Measurements from ENCODE around the gene PGA4.
"Not testable (repeated sequence)": the region's sequence is repeated elsewhere in the genome, so short reads cannot be mapped to it uniquely, and the experiment has no call there.

PGA4 gene

DNA sequence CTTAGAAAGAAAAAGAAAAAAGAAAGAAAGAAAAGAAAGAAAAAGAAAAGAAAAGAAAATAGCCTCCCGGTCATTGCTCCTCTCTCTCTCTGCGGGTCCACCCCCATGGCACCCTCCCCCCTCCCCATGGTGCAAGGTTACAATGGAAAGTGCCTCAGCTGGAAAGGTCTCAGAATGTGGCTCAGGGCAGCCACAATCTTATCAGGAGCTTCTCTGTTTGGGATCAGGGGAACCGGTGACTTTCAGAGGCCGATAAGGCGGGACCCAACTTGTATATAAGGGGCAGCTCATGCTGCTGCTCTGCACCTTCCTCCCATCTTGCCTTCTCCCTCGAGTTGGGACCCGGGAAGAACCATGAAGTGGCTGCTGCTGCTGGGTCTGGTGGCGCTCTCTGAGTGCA lies at the start of gene PGA4:
Gene PGA4, plus strand, starts transcription at position 301 of the 400 bp plus-strand sequence. Its CDS starts 54 bp downstream, at position 355.
- FAIRE-seq = not testable (repeated sequence)

DNA sequence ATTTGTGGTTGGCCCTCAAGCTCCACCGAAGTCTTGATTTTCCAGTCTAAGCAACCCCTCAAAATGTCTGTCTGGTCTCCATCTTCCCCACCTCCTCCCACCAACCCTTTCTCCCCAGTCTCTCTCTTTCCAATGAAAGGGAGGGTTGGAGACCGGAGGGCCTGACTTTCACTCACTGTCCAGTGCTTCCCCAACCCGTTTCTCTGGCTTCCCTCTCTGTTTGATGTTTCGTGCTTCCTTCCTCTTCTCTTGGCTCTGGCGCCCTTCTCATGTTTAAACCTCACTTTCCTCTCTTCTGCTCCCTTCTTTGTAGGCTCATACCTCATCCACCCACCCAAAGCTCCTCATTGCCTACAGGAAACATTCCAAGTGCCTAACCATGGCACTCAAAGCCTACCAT lies 49.8 kb upstream of the PGA4 start:
- no peak for FAIRE-seq

DNA sequence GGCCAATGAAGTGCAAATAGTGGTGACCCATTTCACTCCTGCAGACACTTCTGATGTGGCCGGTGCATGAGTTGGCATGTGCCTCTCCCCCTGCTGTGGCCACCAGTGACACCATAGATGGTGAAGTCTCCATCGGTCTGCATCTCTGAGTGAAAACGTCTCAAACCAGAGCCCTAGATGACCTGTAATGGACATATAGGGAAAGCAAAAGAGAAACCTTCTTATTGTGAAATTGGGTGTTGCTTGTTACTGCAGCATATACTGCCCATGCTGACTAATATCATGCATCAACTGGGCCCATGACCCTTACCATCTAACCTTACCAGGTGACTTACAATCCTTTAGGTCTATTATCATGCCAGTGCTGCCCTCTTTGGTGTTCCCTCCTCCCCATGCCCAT lies 49.3 kb upstream of the PGA4 start:
- FAIRE-seq = no peak

DNA sequence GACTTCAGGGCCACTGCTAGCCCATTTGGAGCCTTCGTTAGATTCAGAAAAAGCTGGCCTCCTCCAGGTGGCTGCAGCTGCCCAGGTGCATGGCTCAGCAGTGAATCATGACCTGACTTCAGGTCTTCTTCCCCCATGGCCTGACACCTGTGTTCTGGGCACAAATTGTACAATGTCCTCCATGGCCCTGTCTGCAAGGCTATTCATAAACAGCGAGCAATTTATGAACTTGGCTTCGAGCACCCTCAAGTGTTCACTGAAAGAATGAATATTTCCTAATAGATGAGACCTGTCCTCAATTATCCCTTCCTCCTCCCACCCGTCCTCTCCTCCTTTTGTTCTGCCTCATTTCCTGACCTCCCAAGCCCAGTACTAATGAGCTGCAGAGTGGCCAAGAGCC lies 48.7 kb upstream of the PGA4 start:
- no peak for FAIRE-seq

- no peak for FAIRE-seq
These were observed 47.9 kb upstream of the PGA4 start for GRCh38 chr11:61174273-61174672.

GRCh38 chr11:61174949-61175348 lies 47.2 kb upstream of the PGA4 start:
- FAIRE-seq = no peak

- FAIRE-seq = no peak
These were observed 45.7 kb upstream of the PGA4 start for GRCh38 chr11:61176446-61176845.

DNA sequence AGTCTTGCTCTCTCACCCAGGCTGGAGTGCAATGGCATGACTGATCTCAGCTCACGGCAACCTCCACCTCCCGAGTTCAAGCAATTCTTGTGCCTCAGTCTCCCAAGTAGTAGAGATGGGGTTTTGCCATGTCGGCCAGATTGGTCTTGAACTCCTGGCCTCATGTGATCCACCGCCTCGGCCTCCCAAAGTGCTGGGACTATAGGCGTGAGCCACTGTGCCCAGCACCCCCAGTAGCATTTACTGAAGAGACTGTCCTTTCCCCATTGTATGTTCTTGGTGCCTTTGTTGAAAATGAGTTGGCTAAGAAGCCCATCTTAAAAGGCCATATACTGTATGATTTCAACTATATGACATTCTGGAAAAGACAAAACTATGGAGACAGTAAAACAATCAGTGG lies 41.9 kb upstream of the PGA4 start:
- not testable (repeated sequence) for FAIRE-seq

- no peak for FAIRE-seq
These were observed 40.7 kb upstream of the PGA4 start for GRCh38 chr11:61181489-61181888.

DNA sequence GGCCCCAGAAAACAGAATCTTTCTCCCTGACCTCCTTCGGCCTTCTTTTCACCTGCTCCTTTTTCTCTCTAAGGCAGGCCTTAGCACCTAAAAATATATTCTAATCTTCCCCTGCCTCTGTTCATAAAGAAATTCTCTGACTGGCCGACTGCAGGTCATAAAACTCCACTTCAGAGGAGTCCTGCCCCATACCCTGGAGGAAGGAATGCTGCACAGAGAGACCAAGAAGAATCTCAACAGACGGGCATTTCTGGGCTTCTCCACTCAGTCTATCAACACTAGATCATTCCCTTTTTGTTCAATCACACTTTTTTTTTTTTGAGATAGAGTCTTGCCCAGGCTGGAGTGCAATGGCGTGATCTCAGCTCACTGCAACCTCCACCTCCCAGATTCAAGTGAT lies 38.5 kb upstream of the PGA4 start:
- no peak for FAIRE-seq

- no peak for FAIRE-seq
These were observed 35.6 kb upstream of the PGA4 start for GRCh38 chr11:61186504-61186903.

DNA sequence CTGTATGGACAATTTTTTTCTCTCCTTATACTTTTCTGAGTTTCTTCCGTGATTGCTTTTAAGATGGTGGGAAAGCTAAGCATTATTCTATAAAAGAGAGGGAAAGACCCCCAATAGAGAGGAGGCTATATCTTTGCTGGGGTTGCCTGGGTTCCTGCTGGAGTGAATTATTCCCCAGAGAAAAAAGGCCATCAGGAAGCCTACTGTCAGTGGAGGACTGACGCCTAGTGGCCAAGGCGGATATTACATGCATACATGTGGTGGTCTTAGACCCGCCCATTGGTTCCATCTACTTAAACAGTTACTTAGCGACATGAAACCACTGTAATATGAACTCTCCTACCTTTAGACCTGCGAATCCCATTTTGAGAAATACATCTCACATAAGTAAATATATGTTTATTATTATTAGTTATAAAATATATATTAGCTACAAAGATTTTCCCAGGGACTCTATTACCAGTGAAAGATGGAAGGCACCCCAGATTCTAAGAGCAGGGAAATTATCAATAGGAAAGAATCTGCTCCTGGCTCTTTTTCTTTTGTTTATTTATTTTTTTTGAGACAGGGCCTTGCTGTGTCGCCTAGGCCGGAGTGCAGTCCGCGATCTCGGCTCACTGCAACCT lies 34.5 kb upstream of the PGA4 start:
- FAIRE-seq = peak; percentile 90

GRCh38 chr11:61189933-61190332 lies 32.2 kb upstream of the PGA4 start:
- FAIRE-seq = no peak

DNA sequence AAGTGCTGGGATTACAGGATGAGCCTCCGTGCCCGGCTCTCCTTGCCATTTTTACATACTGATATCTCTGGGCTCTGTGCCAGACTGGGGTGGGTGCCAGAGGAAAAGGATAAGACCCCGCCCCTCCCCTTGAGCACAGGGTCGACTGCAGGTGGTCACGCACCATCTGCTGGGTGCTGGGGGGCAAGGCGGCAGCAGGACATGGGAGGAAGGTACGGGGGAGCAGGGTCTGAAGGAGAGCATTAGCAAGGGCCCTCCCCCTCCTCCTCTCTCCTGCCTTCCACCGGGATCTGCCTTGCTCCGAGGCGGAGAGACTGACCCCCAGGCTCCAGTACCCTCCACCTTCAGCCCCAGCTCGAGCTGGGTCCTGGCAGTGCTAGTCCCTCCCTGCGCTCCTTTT lies 28.6 kb upstream of the PGA4 start:
- FAIRE-seq = no peak

DNA sequence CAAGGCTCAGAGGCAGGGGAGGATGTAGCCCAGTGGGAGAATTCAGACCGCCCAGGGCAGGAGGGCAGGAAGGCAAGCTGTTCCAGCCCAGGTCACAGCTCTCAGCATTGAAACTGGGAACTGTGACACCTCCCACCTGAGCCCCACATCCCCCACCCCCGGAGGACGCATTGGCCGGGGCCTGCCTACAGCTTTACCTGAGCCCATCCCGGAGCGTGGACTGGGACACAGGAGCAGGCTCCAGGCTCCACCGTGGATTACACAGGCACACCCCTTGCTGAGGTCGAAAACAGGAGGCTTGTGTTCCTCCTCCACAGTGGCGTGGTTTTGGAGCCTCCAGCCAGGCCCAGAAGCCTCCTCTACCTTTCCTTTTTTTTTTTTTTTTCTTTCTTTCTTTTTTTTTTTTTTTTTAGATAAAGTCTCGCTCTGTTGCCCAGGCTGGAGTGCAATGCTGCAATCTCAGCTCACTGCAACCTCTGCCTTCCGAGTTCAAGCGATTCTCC lies 27.9 kb upstream of the PGA4 start:
- FAIRE-seq = no peak

GRCh38 chr11:61194981-61195695 lies 27.0 kb upstream of the PGA4 start:
- no peak for FAIRE-seq

DNA sequence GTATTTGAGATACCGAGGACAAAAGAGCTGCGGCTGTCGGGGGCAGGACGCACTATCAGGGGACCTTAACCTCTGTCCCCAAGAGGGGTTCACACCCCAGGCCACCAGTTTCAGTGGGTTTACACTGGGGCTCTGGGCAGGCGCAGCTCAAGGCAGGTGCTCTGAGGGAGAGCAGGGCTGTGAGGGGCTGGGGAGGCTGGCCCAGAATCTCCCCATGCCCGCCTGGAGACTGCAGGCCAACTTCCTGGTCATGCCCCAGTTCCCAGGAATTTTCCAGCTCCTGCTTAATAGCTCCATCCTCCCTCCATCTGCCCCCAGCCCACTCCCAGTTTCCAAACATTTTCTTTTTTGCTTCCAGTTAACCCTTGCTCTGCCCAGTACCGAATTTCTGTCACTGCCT lies 26.4 kb upstream of the PGA4 start:
- FAIRE-seq = no peak

DNA sequence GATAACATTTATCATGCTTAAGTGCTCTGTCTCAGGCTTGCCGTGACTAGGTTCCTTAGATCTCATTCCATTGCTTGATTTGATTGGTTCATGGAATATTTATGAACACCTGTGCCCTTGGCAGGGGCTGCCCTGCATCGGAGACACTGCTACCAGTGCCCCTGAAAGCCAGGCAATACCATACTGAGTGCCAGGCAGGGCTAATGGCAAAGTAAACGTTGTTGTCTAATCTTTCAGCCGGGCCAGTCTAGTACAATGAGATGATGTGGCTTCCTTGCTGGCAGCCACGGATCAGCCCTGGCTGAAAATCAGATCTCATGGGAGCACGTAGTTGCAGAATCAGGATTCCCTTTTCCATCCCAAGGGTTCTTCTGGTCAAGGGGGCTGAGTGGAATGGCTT lies 23.8 kb upstream of the PGA4 start:
- FAIRE-seq = no peak

GRCh38 chr11:61198948-61199523 lies 23.1 kb upstream of the PGA4 start:
- no peak for FAIRE-seq

GRCh38 chr11:61201476-61201875 lies 20.7 kb upstream of the PGA4 start:
- no peak for FAIRE-seq

GRCh38 chr11:61202950-61203746 lies 19.0 kb upstream of the PGA4 start, which contains the start of gene PGA3:
TSS of gene PGA3 (plus strand) at chr11:61203515. CDS start at chr11:61203565, 50 bp downstream.
- not testable (repeated sequence) for FAIRE-seq

GRCh38 chr11:61203873-61204272 lies 18.3 kb upstream of the PGA4 start:
- FAIRE-seq = not testable (repeated sequence)

DNA sequence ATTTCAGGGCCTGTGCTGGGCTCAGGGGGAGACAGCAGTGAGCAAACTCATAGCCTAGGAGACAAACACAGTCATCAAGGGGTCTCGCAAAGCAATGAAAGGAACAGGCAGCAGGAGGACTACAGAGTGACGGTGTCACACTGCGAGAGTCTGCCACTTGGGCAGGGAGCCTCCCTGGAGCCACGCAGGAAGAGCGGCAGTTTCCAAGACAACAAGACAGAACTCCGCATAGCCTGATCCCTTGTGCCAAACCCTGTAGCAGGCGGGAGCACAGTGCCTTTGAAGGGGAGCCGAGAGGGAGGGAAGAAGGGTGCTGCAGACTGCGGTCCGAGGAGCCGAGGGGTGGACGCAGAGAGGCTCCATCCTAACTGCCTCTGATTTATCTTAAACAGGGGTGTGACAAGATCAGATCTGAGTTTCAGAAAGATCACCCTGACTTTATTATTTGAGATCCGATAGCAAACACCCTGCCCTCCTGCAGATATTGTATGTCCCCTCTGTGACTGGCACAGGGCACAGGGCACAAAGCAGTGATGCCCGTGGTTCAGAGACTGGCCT lies 17.6 kb upstream of the PGA4 start:
- not testable (repeated sequence) for FAIRE-seq
